ENCODE data around the gene RRBP1.
"Not testable (repeated sequence)": the region's sequence is repeated elsewhere in the genome, so short reads cannot be mapped to it uniquely, and the experiment has no call there.

RRBP1 gene

DNA sequence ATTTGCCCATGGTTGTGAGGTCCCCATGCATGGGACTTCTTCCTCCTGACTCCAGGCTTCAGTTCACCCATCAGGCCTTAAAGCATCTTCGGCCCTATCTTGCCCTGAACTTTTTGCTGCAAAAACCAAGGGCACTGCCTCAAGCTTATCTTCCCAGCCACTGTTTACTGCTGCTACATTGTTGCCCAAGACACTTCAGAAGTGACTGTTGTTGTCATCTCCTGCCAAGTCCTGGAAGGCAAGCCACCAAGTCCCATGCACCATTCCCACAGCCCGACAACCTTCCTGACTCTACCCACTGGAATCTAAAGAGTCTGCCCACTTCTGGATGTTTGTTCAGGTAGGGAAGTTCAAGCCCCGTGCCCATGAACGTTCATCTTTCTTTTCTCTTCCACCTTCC lies 30.2 kb upstream of the RRBP1 start:
- Mint-ChIP-seq H3K36me3 (no peaks in the 10 kb centered on the region), H3K27me3 (peaks cover 2% of the 10 kb centered on the region), H3K4me1 (no peaks in the 10 kb centered on the region), H3K27ac (no peak overlapping the region), H3K4me3 (no peak overlapping the region), H3K9me3 (no peaks in the 10 kb centered on the region)

GRCh38 chr20:17711267-17711627 lies 29.2 kb upstream of the RRBP1 start:
- Mint-ChIP-seq H3K4me3 (no peak overlapping the region), H3K27me3 (no peaks in the 10 kb centered on the region), H3K27ac (no peak overlapping the region), H3K4me1 (no peaks in the 10 kb centered on the region), H3K36me3 (no peaks in the 10 kb centered on the region), H3K9me3 (no peaks in the 10 kb centered on the region)

DNA sequence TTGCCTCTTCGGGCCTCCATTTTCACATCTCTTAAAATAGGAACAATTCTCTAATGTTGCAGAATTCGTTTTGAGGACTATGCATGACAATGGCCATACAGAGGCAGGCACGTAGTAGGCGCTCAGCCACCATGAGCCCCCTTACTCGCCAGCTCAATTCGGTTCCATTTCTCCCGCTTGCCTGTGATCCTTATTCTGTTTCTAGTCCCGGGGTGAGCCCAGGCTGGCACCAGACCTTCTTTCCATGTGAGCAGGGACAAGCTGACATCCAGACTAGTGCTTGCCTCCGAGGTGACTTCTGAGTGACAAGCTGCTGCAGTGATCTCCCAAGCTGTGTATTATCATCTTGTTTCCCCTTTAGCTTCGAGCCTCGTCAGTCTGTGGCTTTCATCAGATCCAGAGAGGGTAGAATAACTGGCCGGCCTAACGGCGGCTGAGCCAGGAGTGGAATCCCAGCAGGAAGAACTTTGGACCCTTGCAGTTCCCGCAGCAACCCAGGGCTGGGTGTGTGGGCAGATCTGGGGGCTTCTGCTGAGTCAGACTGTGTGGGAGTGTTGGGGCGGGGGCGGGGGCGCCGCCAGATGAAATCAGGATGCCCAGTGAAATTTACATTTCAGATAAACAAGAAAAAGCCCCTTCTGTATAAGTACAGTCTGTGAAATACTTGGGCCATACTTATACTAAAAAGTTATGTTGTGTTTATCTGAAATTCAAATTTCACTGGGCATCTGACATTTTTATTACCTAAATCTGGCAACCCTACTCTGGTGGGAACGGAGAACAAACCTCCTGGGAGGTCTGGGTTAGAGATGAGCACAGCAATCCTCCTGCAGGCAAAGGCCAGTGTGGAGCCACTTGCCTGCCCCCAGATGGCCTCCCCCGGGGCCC lies 28.6 kb upstream of the RRBP1 start:
- H3K27me3 Mint-ChIP-seq = no peaks in the 10 kb centered on the region
- H3K36me3 Mint-ChIP-seq = no peaks in the 10 kb centered on the region
- H3K4me3 Mint-ChIP-seq = no peak overlapping the region
- H3K27ac Mint-ChIP-seq = no peak overlapping the region
- H3K4me1 Mint-ChIP-seq = no peaks in the 10 kb centered on the region
- no peaks in the 10 kb centered on the region for H3K9me3 Mint-ChIP-seq

DNA sequence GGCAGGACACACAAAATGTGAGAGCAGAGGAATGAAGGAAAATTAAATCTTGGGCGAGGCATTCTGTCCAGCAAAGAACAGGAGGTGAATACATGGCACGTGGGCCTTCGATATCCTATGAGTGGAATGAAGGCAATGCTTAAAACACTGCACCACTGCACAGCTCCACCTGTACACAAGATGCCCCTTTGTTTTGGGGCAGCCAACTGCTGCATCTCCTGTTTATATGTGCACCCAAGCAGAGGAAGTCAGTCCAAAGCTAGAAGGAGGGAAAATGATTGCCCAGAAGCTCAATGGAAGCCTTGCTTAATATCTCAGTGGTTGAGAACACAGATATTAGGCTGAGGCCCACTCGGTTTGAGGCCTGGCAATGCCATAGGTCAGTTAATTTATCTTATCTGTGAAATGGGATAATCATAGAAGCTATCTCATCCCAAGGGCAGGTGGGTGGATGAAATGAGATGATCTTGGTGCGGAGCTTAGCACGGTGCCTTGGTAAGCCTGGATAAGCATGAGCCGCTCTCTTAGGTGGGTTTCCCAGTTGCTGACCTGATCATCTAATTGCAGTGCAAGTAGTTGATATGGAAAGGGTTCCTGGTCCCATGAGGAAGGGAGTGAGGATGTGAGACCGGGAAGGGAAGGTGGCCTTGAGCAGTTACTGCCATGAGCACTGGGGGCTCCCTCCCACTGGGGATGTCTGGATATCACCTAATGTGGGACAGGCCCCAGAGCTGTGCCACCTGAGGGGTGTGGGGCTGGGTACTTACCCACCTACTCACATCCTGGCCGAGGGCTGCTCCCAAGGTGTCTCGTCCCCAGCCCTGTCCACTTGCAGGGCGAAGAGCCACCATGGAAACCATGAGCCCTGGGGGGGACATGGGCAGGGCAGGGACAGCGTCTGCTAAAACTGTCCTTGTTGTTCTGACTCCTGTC lies 27.6 kb upstream of the RRBP1 start:
- Mint-ChIP-seq H3K27ac (no peak overlapping the region), H3K9me3 (no peaks in the 10 kb centered on the region), H3K4me3 (no peak overlapping the region), H3K27me3 (no peaks in the 10 kb centered on the region), H3K36me3 (no peaks in the 10 kb centered on the region), H3K4me1 (no peaks in the 10 kb centered on the region)

- Mint-ChIP-seq H3K27ac (no peak overlapping the region), H3K27me3 (no peaks in the 10 kb centered on the region), H3K4me1 (no peaks in the 10 kb centered on the region)
These were observed 26.8 kb upstream of the RRBP1 start for GRCh38 chr20:17708675-17709360.

DNA sequence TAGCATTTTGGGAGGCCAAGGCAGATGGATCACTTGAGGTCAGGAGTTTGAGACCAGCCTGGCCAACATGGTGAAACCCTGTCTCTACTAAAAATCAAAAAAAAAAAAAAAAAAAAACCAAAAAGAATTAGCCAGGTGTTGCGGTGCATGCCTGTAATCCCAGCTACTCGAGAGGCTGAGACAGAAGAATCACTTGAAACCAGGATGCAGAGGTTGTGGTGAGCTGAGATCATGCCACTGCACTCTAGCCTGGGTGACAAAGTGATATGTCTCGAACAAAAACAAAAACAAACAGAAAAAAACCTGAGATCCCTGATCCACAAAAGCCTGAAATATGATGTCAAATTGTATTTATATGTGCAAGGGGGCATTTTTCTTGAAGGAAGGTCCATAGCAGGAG lies 25.9 kb upstream of the RRBP1 start:
- not testable (repeated sequence) for H3K9me3 Mint-ChIP-seq, H3K4me1 Mint-ChIP-seq, H3K36me3 Mint-ChIP-seq, H3K4me3 Mint-ChIP-seq, H3K27me3 Mint-ChIP-seq, H3K27ac Mint-ChIP-seq

More at GRCh38 chr20:17708675-17709360, 26.8 kb upstream of the RRBP1 start:
- H3K36me3 Mint-ChIP-seq = no peaks in the 10 kb centered on the region
- H3K9me3 Mint-ChIP-seq = no peaks in the 10 kb centered on the region
- H3K4me3 Mint-ChIP-seq = no peak overlapping the region

- Mint-ChIP-seq H3K27me3 (no peaks in the 10 kb centered on the region), H3K4me3 (no peak overlapping the region), H3K27ac (no peak overlapping the region), H3K4me1 (no peaks in the 10 kb centered on the region), H3K9me3 (no peaks in the 10 kb centered on the region), H3K36me3 (no peaks in the 10 kb centered on the region)
These were observed 24.6 kb upstream of the RRBP1 start for GRCh38 chr20:17706632-17707031.

DNA sequence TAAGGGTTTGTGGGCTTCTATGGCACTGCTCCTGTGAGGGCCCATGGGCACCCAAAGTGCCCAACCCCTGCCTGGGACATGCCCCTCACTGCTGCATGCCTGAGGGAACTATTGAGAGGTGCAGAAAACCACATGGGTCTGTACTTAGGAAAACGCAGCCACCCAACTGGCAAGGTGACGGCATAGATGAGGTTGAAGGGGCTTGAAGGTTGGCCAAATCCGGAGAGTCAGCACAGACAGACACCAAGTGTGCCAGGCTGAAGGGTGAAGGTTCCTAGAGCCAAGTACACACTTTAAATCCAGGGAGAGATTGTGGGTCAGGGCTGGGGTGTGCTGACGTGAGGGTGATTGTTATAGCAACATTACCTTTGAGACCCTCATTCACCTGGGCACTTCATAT lies 23.9 kb upstream of the RRBP1 start:
- Mint-ChIP-seq H3K4me3 (no peak overlapping the region), H3K27ac (no peak overlapping the region), H3K27me3 (no peaks in the 10 kb centered on the region), H3K9me3 (no peaks in the 10 kb centered on the region), H3K4me1 (no peaks in the 10 kb centered on the region), H3K36me3 (no peaks in the 10 kb centered on the region)

GRCh38 chr20:17704589-17705317 lies 22.7 kb upstream of the RRBP1 start:
- H3K4me3 Mint-ChIP-seq = no peak overlapping the region
- no peaks in the 10 kb centered on the region for H3K27me3 Mint-ChIP-seq
- H3K9me3 Mint-ChIP-seq = no peaks in the 10 kb centered on the region
- H3K27ac Mint-ChIP-seq = no peak overlapping the region
- no peaks in the 10 kb centered on the region for H3K4me1 Mint-ChIP-seq
- no peaks in the 10 kb centered on the region for H3K36me3 Mint-ChIP-seq

- Mint-ChIP-seq H3K4me3 (no peak overlapping the region), H3K27ac (no peak overlapping the region), H3K36me3 (no peaks in the 10 kb centered on the region), H3K27me3 (no peaks in the 10 kb centered on the region), H3K9me3 (no peaks in the 10 kb centered on the region), H3K4me1 (no peaks in the 10 kb centered on the region)
These were observed 19.8 kb upstream of the RRBP1 start for GRCh38 chr20:17701826-17702225.

DNA sequence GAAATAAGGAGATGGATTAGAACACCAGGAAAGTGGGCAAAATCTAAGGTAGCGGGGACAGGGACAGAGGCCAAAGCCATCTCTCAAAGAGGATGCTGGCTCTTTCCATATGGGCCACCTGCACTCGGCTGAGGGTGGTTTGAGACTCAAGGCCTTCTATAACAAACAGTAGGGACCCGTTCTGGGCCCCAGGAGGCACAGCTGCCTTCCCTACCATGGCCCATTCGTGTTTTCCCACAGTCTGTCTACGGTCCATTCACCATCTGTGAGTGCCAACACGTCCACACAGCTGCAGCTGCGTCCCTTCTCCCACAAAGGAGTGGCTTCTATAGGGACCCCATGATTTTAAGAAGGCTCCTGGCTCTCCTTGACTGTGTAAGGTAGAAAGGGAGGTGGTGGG lies 18.6 kb upstream of the RRBP1 start:
- H3K27ac Mint-ChIP-seq = no peak overlapping the region
- H3K9me3 Mint-ChIP-seq = no peaks in the 10 kb centered on the region
- no peak overlapping the region for H3K4me3 Mint-ChIP-seq
- no peaks in the 10 kb centered on the region for H3K27me3 Mint-ChIP-seq
- no peaks in the 10 kb centered on the region for H3K36me3 Mint-ChIP-seq
- no peaks in the 10 kb centered on the region for H3K4me1 Mint-ChIP-seq

GRCh38 chr20:17699931-17700351 lies 17.9 kb upstream of the RRBP1 start, which contains the start of gene BANF2:
Gene BANF2, plus strand, starts transcription at chr20:17699966. Its CDS starts 25,060 bp downstream, at chr20:17725026.
- Mint-ChIP-seq H3K4me3 (no peak within 1 kb of the TSS), H3K27me3 (no peaks in the 10 kb centered on the region), H3K27ac (no peak within 1 kb of the TSS), H3K9me3 (no peaks in the 10 kb centered on the region), H3K36me3 (no peaks in the 10 kb centered on the region), H3K4me1 (no peaks in the 10 kb centered on the region)

DNA sequence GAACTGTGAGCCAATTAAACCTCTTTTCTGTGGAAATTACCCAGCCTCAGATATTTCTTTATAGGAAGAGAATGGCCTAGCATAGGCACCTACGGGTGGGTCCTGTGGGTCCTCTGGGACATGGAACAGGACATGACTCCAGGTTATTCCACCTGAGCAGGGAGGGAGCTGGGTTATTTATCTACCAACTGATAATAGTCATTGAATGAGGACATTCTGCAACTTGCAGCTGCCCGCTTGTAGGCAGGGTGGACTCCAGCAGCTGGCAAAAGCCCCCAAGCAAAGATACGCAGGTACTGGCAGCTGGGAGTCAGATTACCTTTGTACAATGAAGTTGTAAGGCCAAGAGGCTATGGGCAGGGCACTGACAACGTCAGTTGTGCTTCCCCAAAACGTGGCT lies 16.3 kb upstream of the RRBP1 start:
- peaks cover 5% of the 10 kb centered on the region for H3K27me3 Mint-ChIP-seq

DNA sequence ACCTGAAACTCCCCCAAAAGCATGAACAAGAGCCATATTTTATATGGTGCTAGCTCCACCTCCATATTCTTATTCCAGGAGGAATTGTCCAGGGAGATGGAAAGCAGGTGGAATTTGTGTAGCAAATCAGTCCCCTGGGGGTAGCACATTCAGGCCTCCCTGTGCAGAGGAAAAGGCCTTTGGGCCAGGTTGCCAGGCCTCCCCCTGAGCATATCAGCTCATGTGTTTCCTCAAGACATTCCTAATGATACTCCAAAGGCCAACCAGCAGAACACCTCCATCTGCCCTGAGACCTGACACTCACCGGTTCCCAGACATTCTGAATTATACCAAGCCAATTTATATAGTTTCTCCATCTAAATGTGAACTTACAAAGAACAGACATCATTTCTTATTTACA lies 15.1 kb upstream of the RRBP1 start:
- Mint-ChIP-seq H3K4me1 (no peaks in the 10 kb centered on the region), H3K27ac (no peak overlapping the region), H3K9me3 (no peaks in the 10 kb centered on the region), H3K36me3 (no peaks in the 10 kb centered on the region), H3K27me3 (peaks cover 7% of the 10 kb centered on the region), H3K4me3 (no peak overlapping the region)

More for the DNA sequence above, 16.3 kb upstream of the RRBP1 start:
- H3K27ac Mint-ChIP-seq = no peak overlapping the region
- H3K9me3 Mint-ChIP-seq = no peaks in the 10 kb centered on the region
- H3K4me3 Mint-ChIP-seq = no peak overlapping the region
- H3K4me1 Mint-ChIP-seq = no peaks in the 10 kb centered on the region
- no peaks in the 10 kb centered on the region for H3K36me3 Mint-ChIP-seq

DNA sequence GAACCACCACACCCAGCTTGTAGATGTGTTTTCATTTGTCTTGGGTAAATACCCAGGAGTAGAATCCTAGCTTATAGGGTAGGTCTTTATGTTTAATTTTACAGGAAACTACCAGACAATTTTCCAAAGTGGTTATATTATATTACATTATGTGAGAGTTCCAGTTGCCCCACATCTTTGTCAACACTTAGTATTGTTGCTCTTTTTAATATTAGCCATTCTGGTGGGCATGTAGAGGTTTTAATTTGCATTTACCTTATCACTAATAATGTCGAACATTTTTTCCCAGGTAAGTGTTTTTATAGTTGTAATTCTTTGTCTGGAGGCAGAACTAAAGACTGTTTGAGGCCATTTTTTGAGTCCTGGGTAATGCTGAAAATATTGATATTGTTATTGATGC lies 14.2 kb upstream of the RRBP1 start:
- no peaks in the 10 kb centered on the region for H3K36me3 Mint-ChIP-seq
- H3K9me3 Mint-ChIP-seq = no peaks in the 10 kb centered on the region
- no peak overlapping the region for H3K27ac Mint-ChIP-seq
- peaks cover 13% of the 10 kb centered on the region for H3K27me3 Mint-ChIP-seq
- no peaks in the 10 kb centered on the region for H3K4me1 Mint-ChIP-seq
- no peak overlapping the region for H3K4me3 Mint-ChIP-seq

All from activated naive CD4-positive, alpha-beta T cell treated with anti-CD3 and anti-CD28 coated beads, Interleukin-2, amount 50 U/mL, for 24 hours (primary cell).